GM12878 (cell line): Measurements from ENCODE around the gene CZIB. TPM values are rescaled to one million over a fixed set of nuclear protein-coding genes. Genes with fewer than 3 reads are reported as not detected.
A peak's percentile ranks its signal among the peaks of the same experiment; 100 is the strongest.

Experiments
- ATAC-seq: fragments of 200-7000 bp; cut with Tn5 transposase; 3 replicates; pipeline ENCODE4 v1.9.1; 2020; ENCODE audit warnings: mild to moderate bottlenecking, moderate library complexity
- BruUV-seq: library from RNA; stranded (reverse); fragments of 400-500 nt; replicated peaks from 2 replicates; lab custom pipeline; 2021; lab: Mats Ljungman, UMichigan
- CTCF ChIA-PET: fragments of 300-600 bp; sonication (Branson Sonifier 250); formaldehyde crosslinking; extraction: SDS; loops from one replicate; lab custom pipeline; 2021; ENCODE audit warnings: inconsistent platforms; lab: Yijun Ruan, JAX
- POLR2A ChIA-PET: fragments of 350-600 bp; formaldehyde crosslinking; extraction: SDS; loops from one replicate; lab custom pipeline; 2021; ENCODE audit warnings: inconsistent platforms; lab: Charles Lee
- RAD21 ChIA-PET: fragments of 300-600 bp; sonication (Branson Sonifier 250); formaldehyde crosslinking; loops from one replicate; lab custom pipeline; 2023; ENCODE audit warnings: antibody characterized with exemption; ENCODE audit not compliant: unreplicated experiment; lab: Charles Lee
- SMC1A ChIA-PET: fragments of 300-600 bp; sonication (Branson Sonifier 250); formaldehyde crosslinking; loops from one replicate; lab custom pipeline; 2023; ENCODE audit not compliant: unreplicated experiment, uncharacterized antibody; lab: Charles Lee
- DNase-seq: peaks from one replicate; pipeline ENCODE4 v3.0.0-alpha.2; 2011; ENCODE audit warnings: low read depth, low spot score
- FAIRE-seq: peaks from 3 replicates; lab custom pipeline; 2011; peaks lifted over from hg19 to GRCh38; lab: Jason Lieb, UNC
- H2AFZ ChIP-seq: 2 replicates; pipeline ENCODE4 v1.6.0; 2011; ENCODE audit warnings: low read depth, low read length, control low read depth; ENCODE audit not compliant: control insufficient read depth
- H3K27ac ChIP-seq: 2 replicates; pipeline ENCODE4 v1.5.1; 2011; ENCODE audit warnings: control low read depth; ENCODE audit not compliant: control insufficient read depth, insufficient read depth
- H3K27me3 ChIP-seq, 2 experiments: replicated peaks in 1 of 2; 2 replicates each; pipeline versions ENCODE4 v1.6.0 to v1.6.1; 2011; ENCODE audit warnings: low read length in 1 of 2; ENCODE audit not compliant: control insufficient read depth in 2 of 2, insufficient read depth in 2 of 2
- H3K36me3 ChIP-seq, 2 experiments: 2 replicates each; pipeline ENCODE4 v1.5.1; 2011; ENCODE audit warnings: low read length in 1 of 2; ENCODE audit not compliant: control insufficient read depth in 2 of 2, insufficient read depth in 2 of 2
- H3K4me1 ChIP-seq: 2 replicates; pipeline ENCODE4 v1.6.1; 2011; ENCODE audit warnings: mild to moderate bottlenecking, low read length, moderate library complexity, mixed read lengths; ENCODE audit not compliant: control insufficient read depth, insufficient read depth
- H3K4me2 ChIP-seq: 2 replicates; pipeline ENCODE4 v1.6.0; 2011; ENCODE audit warnings: control low read depth; ENCODE audit not compliant: control insufficient read depth, insufficient read depth
- H3K4me3 ChIP-seq: fragments of 200-600 bp; sonication (generic); 2 replicates; pipeline ENCODE4 v1.5.1; 2016
- H3K79me2 ChIP-seq: 2 replicates; pipeline ENCODE4 v1.6.0; 2011; ENCODE audit warnings: low read length; ENCODE audit not compliant: control insufficient read depth, insufficient read depth
- H3K9ac ChIP-seq: 2 replicates; pipeline ENCODE4 v1.8.0; 2011; ENCODE audit warnings: low read length, control low read depth, mixed read lengths; ENCODE audit not compliant: control insufficient read depth, insufficient read depth
- H3K9me3 ChIP-seq: replicated peaks from 3 replicates; pipeline ENCODE4 v1.5.1; 2011; ENCODE audit warnings: mild to moderate bottlenecking, low read length; ENCODE audit not compliant: control insufficient read depth, insufficient read depth
- H4K20me1 ChIP-seq: 2 replicates; pipeline ENCODE4 v1.6.0; 2011; ENCODE audit not compliant: control insufficient read depth, insufficient read depth
- CREM ChIP-seq: IDR thresholded peaks from 2 replicates; pipeline ENCODE4 v1.6.1; 2014; ENCODE audit warnings: antibody characterized with exemption, low read depth
- E4F1 ChIP-seq: fragments of 450-650 bp; IDR thresholded peaks from 2 replicates; pipeline ENCODE4 v1.6.1; 2018; ENCODE audit warnings: borderline replicate concordance, mild to moderate bottlenecking; ENCODE audit not compliant: partially characterized antibody
- JUND ChIP-seq: IDR thresholded peaks from 2 replicates; pipeline ENCODE4 v1.6.1; 2012; ENCODE audit warnings: low read depth, mild to moderate bottlenecking, low read length, improper control_type of control experiment, moderate library complexity
- MEF2A ChIP-seq: IDR thresholded peaks from 2 replicates; pipeline ENCODE4 v1.6.1; 2011; ENCODE audit warnings: low read depth, mild to moderate bottlenecking, low read length, moderate library complexity; ENCODE audit not compliant: insufficient read depth
- MEF2B ChIP-seq: fragments of 450-650 bp; IDR thresholded peaks from 2 replicates; pipeline ENCODE4 v1.6.1; 2018; ENCODE audit warnings: mild to moderate bottlenecking, moderate library complexity; ENCODE audit not compliant: partially characterized antibody, poor library complexity, severe bottlenecking
- MYB ChIP-seq: fragments of 150-350 bp; IDR thresholded peaks from 2 replicates; pipeline ENCODE4 v1.6.1; 2014; ENCODE audit warnings: mild to moderate bottlenecking, low read depth, low read length, borderline replicate concordance
- PBX3 ChIP-seq: IDR thresholded peaks from 2 replicates; pipeline ENCODE4 v1.6.1; 2011; ENCODE audit warnings: mild to moderate bottlenecking, low read depth, low read length, moderate library complexity; ENCODE audit not compliant: insufficient replicate concordance
- SMAD5 ChIP-seq: IDR thresholded peaks from 2 replicates; pipeline ENCODE4 v1.6.1; 2016; ENCODE audit warnings: antibody characterized with exemption, low read depth
- SMARCA5 ChIP-seq: fragments of 450-650 bp; IDR thresholded peaks from 2 replicates; pipeline ENCODE4 v1.6.1; 2017; ENCODE audit warnings: mild to moderate bottlenecking
- SUPT20H ChIP-seq: IDR thresholded peaks from 2 replicates; pipeline ENCODE4 v1.6.1; 2011; ENCODE audit warnings: low read depth, mild to moderate bottlenecking, low read length, moderate library complexity, borderline replicate concordance; ENCODE audit not compliant: control insufficient read depth
- WRNIP1 ChIP-seq: IDR thresholded peaks from 2 replicates; pipeline ENCODE4 v1.6.1; 2011; ENCODE audit warnings: low read depth, low read length, improper control_type of control experiment, borderline replicate concordance
- WGBS: methylation state at CpG from one replicate; pipeline ENCODE4 v1.1.6; 2016; ENCODE audit warnings: low lambda C conversion rate; ENCODE audit not compliant: insufficient replicate concordance, insufficient coverage; ENCODE audit errors: missing lambda C conversion rate; 5-methylcytosine and 5-hydroxymethylcytosine counted together
- in situ Hi-C: fragments of 300-500 bp; cut with MboI; formaldehyde crosslinking; loops from 9 replicates; pipeline ENCODE4 v1.14.3; 2018; ENCODE audit warnings: mixed read lengths
- intact Hi-C: fragments of 100-400 bp; cut with micrococcal nuclease; formaldehyde crosslinking; loops from one replicate; pipeline ENCODE4 v1.14.2; 2022; ENCODE audit not compliant: unreplicated experiment
- polyA plus RNA-seq, 11 experiments: library from polyadenylated mRNA; depleted of rRNA in 4 of 11; unstranded in 6 of 11; stranded (reverse) in 5 of 11; fragments of >200 nt; fragmentation: Nextera tagmentation in 4 of 11; fragmentation: Illumina TruSeq in 1 of 11; extraction: Ambion mirVana in 4 of 11; extraction: Trizol in 1 of 11; gene quantifications; 1 replicate in 1 of 11; 2 replicates in 10 of 11; pipeline versions ENCODE4 v1.2.1 to v1.2.3, GENCODE V29; 2011 to 2016; ENCODE audit warnings: inconsistent platforms in 2 of 11, missing spikeins in 2 of 11, low read depth in 1 of 11
- total RNA-seq, 4 experiments: library from RNA; depleted of rRNA in 3 of 4; stranded (reverse); fragments of >200 nt in 3 of 4; fragmentation: Illumina TruSeq in 1 of 4; extraction: Trizol in 1 of 4; gene quantifications; 2 replicates each; pipeline versions ENCODE4 v1.2.1 to v1.2.3, GENCODE V29; 2013 to 2021

The CZIB gene
- total and polyA plus RNA-seq, 10 of the 15 experiments (the other 5 are each of a cell fraction or from before 2014, with no cell fraction given): 36.1 to 68.3 (median 50.4) TPM

GRCh38 chr1:53203466-53203865, 17.0 kb downstream of the CZIB start:
- 78% methylated on average over 3 of the region's 3 CpGs for WGBS
- CTCF ChIA-PET: interaction anchor here (1.3 kb wide), 1 partner anchor 16 kb away, joined by 3 read pairs; no protein-coding TSS in a partner anchor

GRCh38 chr1:53198241-53198651, 22.2 kb downstream of the CZIB start:
- Histone ChIP-seq H3K27me3 (no peaks in the 10 kb centered on the region), H2AFZ (no peak overlapping the region), H4K20me1 (no peaks in the 10 kb centered on the region), H3K9ac (peak overlapping the region; percentile 99; the same call in 1 of the 2 replicates), H3K36me3 (peaks cover 0 to 7% of the 10 kb centered on the region in 2 experiments; a peak in 2 of 4 replicates), H3K4me3 (peak overlapping the region; percentile 72), H3K9me3 (no peaks in the 10 kb centered on the region), H3K4me2 (peak overlapping the region; percentile 92), H3K4me1 (peaks cover 2% of the 10 kb centered on the region; the same call in 1 of the 2 replicates)
- FAIRE-seq (no peak), DNase-seq (no peak), ATAC-seq (no peak)
- ChIA-PET SMC1A (interaction anchor here (1.1 to 1.3 kb wide), 2 partner anchors 14 to 281 kb away, joined by 4 read pairs; no protein-coding TSS in a partner anchor), RAD21 (no interaction called here)
- in situ Hi-C loops (loop anchor here (25.0 kb wide), 1 partner anchor 286 kb away; the partner anchor contains the start of gene ECHDC2), intact Hi-C loops (no loop called here)
- TF ChIP-seq SMAD5: no peak
- TF ChIP-seq PBX3: no peak
- TF ChIP-seq CREM: no peak
- no peak for TF ChIP-seq SMARCA5
- TF ChIP-seq MYB: no peak
- no peak for TF ChIP-seq E4F1
- TF ChIP-seq SUPT20H: no peak
- TF ChIP-seq, all 136 proteins: peak for 0
- Histone ChIP-seq H3K79me2 (peaks cover 16% of the 10 kb centered on the region), H3K27ac (0 out of 2 replicates have a peak overlapping the region, but pooled peaks have one; percentile 94)
- BruUV-seq: no TSS peak
- 67% methylated on average over 4 of the region's 4 CpGs for WGBS
- ChIA-PET CTCF (interaction anchor here (0.6 to 1.6 kb wide), 4 partner anchors 16 to 1574 kb away, joined by 3 to 5 read pairs (median 4); no protein-coding TSS in a partner anchor), POLR2A (interaction anchor here (1.7 kb wide), 1 partner anchor 21 kb away, joined by 6 read pairs; no protein-coding TSS in a partner anchor)

More at GRCh38 chr1:53203466-53203865, 17.0 kb downstream of the CZIB start:
- no peak overlapping the region for H3K4me3 ChIP-seq
- TF ChIP-seq WRNIP1: no peak
- no peak for TF ChIP-seq MEF2B
- TF ChIP-seq JUND: no peak
- no peak for TF ChIP-seq MEF2A
- TF ChIP-seq, all 136 proteins: peak for 0
- no peaks in the 10 kb centered on the region for H4K20me1 ChIP-seq
- H3K36me3 ChIP-seq: peaks cover 0 to 21% of the 10 kb centered on the region in 2 experiments
- DNase-seq (no peak), FAIRE-seq (no peak), ATAC-seq (no peak)
- peaks cover 2% of the 10 kb centered on the region for H3K79me2 ChIP-seq
- no peaks in the 10 kb centered on the region for H3K4me1 ChIP-seq
- RAD21 ChIA-PET: no interaction called here
- no peak overlapping the region for H3K9ac ChIP-seq
- H2AFZ ChIP-seq: no peak overlapping the region
- no TSS peak for BruUV-seq
- H3K9me3 ChIP-seq: peaks cover 16% of the 10 kb centered on the region; the same call in 2 of the 3 replicates
- no peak overlapping the region for H3K4me2 ChIP-seq
- in situ Hi-C loops (no loop called here), intact Hi-C loops (no loop called here)
- SMC1A ChIA-PET: interaction anchor here (1.4 to 1.7 kb wide), 2 partner anchors 16 to 19 kb away, joined by 4 read pairs; no protein-coding TSS in a partner anchor
- POLR2A ChIA-PET: no interaction called here
- H3K27ac ChIP-seq: no peak overlapping the region
- no peaks in the 10 kb centered on the region for H3K27me3 ChIP-seq
